GM23338 (cell line): ENCODE measurements around the gene HCFC1. TPM values are rescaled to one million over a fixed set of nuclear protein-coding genes. Genes with fewer than 3 reads are reported as not detected.

Experiments used
- ATAC-seq: fragments of 200-7000 bp; cut with Tn5 transposase; 3 replicates; pipeline ENCODE4 v1.9.1; 2020
- DNase-seq: peaks from one replicate; pipeline ENCODE4 v3.0.0-alpha.2; 2015; ENCODE audit warnings: low spot score
- H2AFZ ChIP-seq: fragments of 200-600 bp; sonication (generic); 2 replicates; pipeline ENCODE4 v1.8.0; 2016; ENCODE audit warnings: antibody characterized with exemption, mild to moderate bottlenecking, moderate library complexity
- H3F3A ChIP-seq: fragments of 200-600 bp; sonication (generic); replicated peaks from 2 replicates; pipeline ENCODE4 v1.8.0; 2017; ENCODE audit warnings: antibody characterized with exemption, mixed run types, low read depth
- H3K27ac ChIP-seq: fragments of 200-600 bp; sonication (generic); 2 replicates; pipeline ENCODE4 v1.6.1; 2016; ENCODE audit warnings: low read depth
- H3K27me3 ChIP-seq: fragments of 200-600 bp; sonication (generic); 2 replicates; pipeline ENCODE4 v1.8.0; 2016; ENCODE audit warnings: mild to moderate bottlenecking, mixed run types, moderate library complexity; ENCODE audit not compliant: insufficient read depth
- H3K36me3 ChIP-seq: fragments of 200-600 bp; sonication (generic); 2 replicates; pipeline ENCODE4 v1.8.0; 2016; ENCODE audit warnings: mild to moderate bottlenecking; ENCODE audit not compliant: insufficient read depth
- H3K4me1 ChIP-seq: fragments of 200-600 bp; sonication (generic); 2 replicates; pipeline ENCODE4 v1.8.0; 2016; ENCODE audit warnings: mild to moderate bottlenecking, moderate library complexity; ENCODE audit not compliant: insufficient read depth
- H3K4me2 ChIP-seq: fragments of 200-600 bp; sonication (generic); 2 replicates; pipeline ENCODE4 v1.7.1; 2017; ENCODE audit warnings: mixed run types
- H3K4me3 ChIP-seq: fragments of 200-600 bp; sonication (generic); 2 replicates; pipeline ENCODE4 v1.6.1; 2016; ENCODE audit warnings: mixed run types
- H3K79me2 ChIP-seq: fragments of 200-600 bp; sonication (generic); replicated peaks from 2 replicates; pipeline ENCODE4 v1.8.0; 2017; ENCODE audit warnings: mild to moderate bottlenecking; ENCODE audit not compliant: insufficient read depth
- H3K9me2 ChIP-seq: fragments of 200-600 bp; sonication (generic); 2 replicates; pipeline ENCODE4 v1.8.0; 2017; ENCODE audit not compliant: insufficient read depth
- H4K20me1 ChIP-seq: fragments of 200-600 bp; sonication (generic); replicated peaks from 2 replicates; pipeline ENCODE4 v1.8.0; 2017; ENCODE audit warnings: mild to moderate bottlenecking; ENCODE audit not compliant: insufficient read depth
- H3K27ac Mint-ChIP-seq: 2 replicates; pipeline ENCODE4 v1.8.0; 2020; ENCODE audit warnings: inconsistent platforms, mild to moderate bottlenecking, moderate library complexity, mixed read lengths
- H3K27me3 Mint-ChIP-seq: 3 replicates; pipeline ENCODE4 v1.8.0; 2022; ENCODE audit warnings: low read depth, mild to moderate bottlenecking, moderate library complexity, mixed read lengths, inconsistent platforms; ENCODE audit not compliant: insufficient read depth, poor library complexity
- H3K36me3 Mint-ChIP-seq: 3 replicates; pipeline ENCODE4 v1.8.0; 2021; ENCODE audit warnings: low read depth, mild to moderate bottlenecking, inconsistent platforms, moderate library complexity, mixed read lengths
- H3K4me1 Mint-ChIP-seq: 3 replicates; pipeline ENCODE4 v1.8.0; 2020; ENCODE audit warnings: mild to moderate bottlenecking, inconsistent platforms, mixed read lengths
- H3K4me3 Mint-ChIP-seq: 3 replicates; pipeline ENCODE4 v1.8.0; 2021; ENCODE audit warnings: moderate library complexity, mild to moderate bottlenecking, inconsistent platforms, mixed read lengths
- H3K9me3 Mint-ChIP-seq: 3 replicates; pipeline ENCODE4 v1.8.0; 2020; ENCODE audit warnings: moderate library complexity, mild to moderate bottlenecking, inconsistent platforms, mixed read lengths
- EZH2 ChIP-seq: fragments of 200-600 bp; sonication (generic); IDR thresholded peaks from one replicate; pipeline ENCODE4 v1.8.0; 2017; ENCODE audit warnings: antibody characterized with exemption, mild to moderate bottlenecking, low read depth; ENCODE audit not compliant: unreplicated experiment
- NANOG ChIP-seq: IDR thresholded peaks from 2 replicates; pipeline ENCODE4 v1.6.1; 2016; ENCODE audit warnings: antibody characterized with exemption, borderline replicate concordance
- POLR2AphosphoS5 ChIP-seq: IDR thresholded peaks from 2 replicates; pipeline ENCODE4 v1.6.1; 2016; ENCODE audit warnings: antibody characterized with exemption, low read depth
- STAT1 ChIP-seq: IDR thresholded peaks from one replicate; pipeline ENCODE4 v1.6.1; 2016; ENCODE audit warnings: antibody characterized with exemption; ENCODE audit not compliant: unreplicated experiment
- ZNF114 ChIP-seq: fragments of 250-450 bp; sonication (Bioruptor Pico); IDR thresholded peaks from 2 replicates; pipeline ENCODE4 v1.5.0; 2020; ENCODE audit warnings: mild to moderate bottlenecking, moderate library complexity
- polyA plus RNA-seq: library from polyadenylated mRNA; unstranded; fragments of >200 nt; fragmentation: Nextera tagmentation; extraction: Ambion mirVana; gene quantifications from 2 replicates; pipeline ENCODE4 v1.2.1, GENCODE V29; 2016
- total RNA-seq: library from RNA; depleted of rRNA; stranded (reverse); fragments of >200 nt; shearing (Covaris generic); gene quantifications from 2 replicates; pipeline ENCODE4 v1.2.3, GENCODE V29; 2014
- TF ChIP-seq, protein P1 (sequence below): IDR thresholded peaks from 2 replicates; pipeline ENCODE4 v1.6.1; 2016; ENCODE audit warnings: antibody characterized with exemption
- TF ChIP-seq, protein P2 (sequence below): IDR thresholded peaks from one replicate; pipeline ENCODE4 v1.6.1; 2018; ENCODE audit warnings: antibody characterized with exemption; ENCODE audit not compliant: unreplicated experiment
- TF ChIP-seq, protein P3 (sequence below), 2 experiments: fragments of 200-600 bp in 1 of 2; sonication (generic) in 1 of 2; conservative IDR thresholded peaks; 2 replicates each; pipeline versions ENCODE4 v1.5.1 to v1.6.1; 2016 to 2017; ENCODE audit warnings: antibody characterized with exemption in 2 of 2, low read depth in 2 of 2, mild to moderate bottlenecking in 2 of 2, moderate library complexity in 1 of 2

HCFC1 gene
- total and polyA plus RNA-seq, 2 experiments from 2014 or later = 33.0 to 188 TPM

DNA sequence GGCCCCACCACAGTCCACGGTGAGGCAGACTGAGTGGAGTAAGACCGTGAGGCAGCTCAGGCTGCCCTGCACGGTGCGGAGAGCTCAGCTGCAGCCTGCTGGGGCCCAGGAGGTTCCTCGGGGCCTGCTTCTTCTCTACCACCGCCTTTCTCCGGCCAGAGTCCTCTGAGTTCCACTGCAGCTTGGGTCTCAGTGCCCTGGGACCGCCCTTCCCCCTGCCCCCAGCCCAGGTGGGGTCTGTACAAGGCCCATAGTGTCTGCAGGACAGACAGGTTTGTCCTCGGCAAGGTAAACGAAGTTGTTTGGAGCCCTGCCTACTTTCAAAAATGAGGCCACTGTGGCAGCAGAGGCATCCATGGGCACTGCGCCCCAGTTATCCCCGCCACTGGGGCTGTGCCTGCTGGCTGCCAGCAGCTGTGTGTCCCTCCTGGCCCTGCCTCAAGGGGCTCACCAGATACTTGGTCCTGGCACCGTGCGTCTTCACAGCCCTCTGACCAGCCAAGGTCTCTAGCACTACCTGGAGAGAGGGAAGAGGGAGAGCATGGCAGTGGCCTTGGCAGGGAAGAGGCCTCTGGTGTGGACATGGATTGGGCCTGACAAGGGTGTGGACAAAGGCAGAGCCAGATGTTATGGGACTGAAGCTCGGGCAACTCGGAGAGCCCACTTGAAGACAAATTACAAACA, 44.1 kb upstream of the HCFC1 start:
- DNase-seq = no peak
- no peaks in the 10 kb centered on the region for H3K9me3 Mint-ChIP-seq
- ATAC-seq = peak; percentile 8; the same call in 2 of the 3 replicates
- no peak overlapping the region for H3K27ac ChIP-seq
- H2AFZ ChIP-seq = no peak overlapping the region
- H3K27me3 Mint-ChIP-seq = peaks cover 3% of the 10 kb centered on the region
- TF ChIP-seq, protein P1, sequence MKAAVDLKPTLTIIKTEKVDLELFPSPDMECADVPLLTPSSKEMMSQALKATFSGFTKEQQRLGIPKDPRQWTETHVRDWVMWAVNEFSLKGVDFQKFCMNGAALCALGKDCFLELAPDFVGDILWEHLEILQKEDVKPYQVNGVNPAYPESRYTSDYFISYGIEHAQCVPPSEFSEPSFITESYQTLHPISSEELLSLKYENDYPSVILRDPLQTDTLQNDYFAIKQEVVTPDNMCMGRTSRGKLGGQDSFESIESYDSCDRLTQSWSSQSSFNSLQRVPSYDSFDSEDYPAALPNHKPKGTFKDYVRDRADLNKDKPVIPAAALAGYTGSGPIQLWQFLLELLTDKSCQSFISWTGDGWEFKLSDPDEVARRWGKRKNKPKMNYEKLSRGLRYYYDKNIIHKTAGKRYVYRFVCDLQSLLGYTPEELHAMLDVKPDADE = no peak
- no peak for TF ChIP-seq POLR2AphosphoS5
- no peak for TF ChIP-seq EZH2
- TF ChIP-seq, protein P2, sequence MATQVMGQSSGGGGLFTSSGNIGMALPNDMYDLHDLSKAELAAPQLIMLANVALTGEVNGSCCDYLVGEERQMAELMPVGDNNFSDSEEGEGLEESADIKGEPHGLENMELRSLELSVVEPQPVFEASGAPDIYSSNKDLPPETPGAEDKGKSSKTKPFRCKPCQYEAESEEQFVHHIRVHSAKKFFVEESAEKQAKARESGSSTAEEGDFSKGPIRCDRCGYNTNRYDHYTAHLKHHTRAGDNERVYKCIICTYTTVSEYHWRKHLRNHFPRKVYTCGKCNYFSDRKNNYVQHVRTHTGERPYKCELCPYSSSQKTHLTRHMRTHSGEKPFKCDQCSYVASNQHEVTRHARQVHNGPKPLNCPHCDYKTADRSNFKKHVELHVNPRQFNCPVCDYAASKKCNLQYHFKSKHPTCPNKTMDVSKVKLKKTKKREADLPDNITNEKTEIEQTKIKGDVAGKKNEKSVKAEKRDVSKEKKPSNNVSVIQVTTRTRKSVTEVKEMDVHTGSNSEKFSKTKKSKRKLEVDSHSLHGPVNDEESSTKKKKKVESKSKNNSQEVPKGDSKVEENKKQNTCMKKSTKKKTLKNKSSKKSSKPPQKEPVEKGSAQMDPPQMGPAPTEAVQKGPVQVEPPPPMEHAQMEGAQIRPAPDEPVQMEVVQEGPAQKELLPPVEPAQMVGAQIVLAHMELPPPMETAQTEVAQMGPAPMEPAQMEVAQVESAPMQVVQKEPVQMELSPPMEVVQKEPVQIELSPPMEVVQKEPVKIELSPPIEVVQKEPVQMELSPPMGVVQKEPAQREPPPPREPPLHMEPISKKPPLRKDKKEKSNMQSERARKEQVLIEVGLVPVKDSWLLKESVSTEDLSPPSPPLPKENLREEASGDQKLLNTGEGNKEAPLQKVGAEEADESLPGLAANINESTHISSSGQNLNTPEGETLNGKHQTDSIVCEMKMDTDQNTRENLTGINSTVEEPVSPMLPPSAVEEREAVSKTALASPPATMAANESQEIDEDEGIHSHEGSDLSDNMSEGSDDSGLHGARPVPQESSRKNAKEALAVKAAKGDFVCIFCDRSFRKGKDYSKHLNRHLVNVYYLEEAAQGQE = no peak
- no peak for TF ChIP-seq ZNF114
- TF ChIP-seq NANOG = no peak
- TF ChIP-seq, protein P3, sequence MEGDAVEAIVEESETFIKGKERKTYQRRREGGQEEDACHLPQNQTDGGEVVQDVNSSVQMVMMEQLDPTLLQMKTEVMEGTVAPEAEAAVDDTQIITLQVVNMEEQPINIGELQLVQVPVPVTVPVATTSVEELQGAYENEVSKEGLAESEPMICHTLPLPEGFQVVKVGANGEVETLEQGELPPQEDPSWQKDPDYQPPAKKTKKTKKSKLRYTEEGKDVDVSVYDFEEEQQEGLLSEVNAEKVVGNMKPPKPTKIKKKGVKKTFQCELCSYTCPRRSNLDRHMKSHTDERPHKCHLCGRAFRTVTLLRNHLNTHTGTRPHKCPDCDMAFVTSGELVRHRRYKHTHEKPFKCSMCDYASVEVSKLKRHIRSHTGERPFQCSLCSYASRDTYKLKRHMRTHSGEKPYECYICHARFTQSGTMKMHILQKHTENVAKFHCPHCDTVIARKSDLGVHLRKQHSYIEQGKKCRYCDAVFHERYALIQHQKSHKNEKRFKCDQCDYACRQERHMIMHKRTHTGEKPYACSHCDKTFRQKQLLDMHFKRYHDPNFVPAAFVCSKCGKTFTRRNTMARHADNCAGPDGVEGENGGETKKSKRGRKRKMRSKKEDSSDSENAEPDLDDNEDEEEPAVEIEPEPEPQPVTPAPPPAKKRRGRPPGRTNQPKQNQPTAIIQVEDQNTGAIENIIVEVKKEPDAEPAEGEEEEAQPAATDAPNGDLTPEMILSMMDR (conservative IDR thresholded peaks at IDR 0.05; ENCODE audit: low read depth in 2 of 2) = no peak
- TF ChIP-seq STAT1 = no peak
- H3K4me3 ChIP-seq = no peak overlapping the region
- H3F3A ChIP-seq = no peaks in the 10 kb centered on the region
- no peak overlapping the region; the same call in 2 of the 3 replicates for H3K4me3 Mint-ChIP-seq
- no peaks in the 10 kb centered on the region for H3K27me3 ChIP-seq
- no peaks in the 10 kb centered on the region for H3K9me2 ChIP-seq
- no peaks in the 10 kb centered on the region for H3K79me2 ChIP-seq
- no peak overlapping the region for H3K27ac Mint-ChIP-seq
- no peaks in the 10 kb centered on the region for H3K4me1 ChIP-seq
- no peaks in the 10 kb centered on the region for H3K36me3 ChIP-seq
- peaks cover 20% of the 10 kb centered on the region for H3K4me1 Mint-ChIP-seq
- peaks cover 22% of the 10 kb centered on the region; the same call in 2 of the 3 replicates for H3K36me3 Mint-ChIP-seq
- no peaks in the 10 kb centered on the region for H4K20me1 ChIP-seq
- H3K4me2 ChIP-seq = no peak overlapping the region
